Measurements from ENCODE around the gene HIVEP3. TPM values are rescaled to one million over a fixed set of nuclear protein-coding genes. Genes with fewer than 3 reads are reported as not detected.

Gene HIVEP3
- total RNA-seq, 1 experiment from 2014 or later, result 0.55 TPM

DNA sequence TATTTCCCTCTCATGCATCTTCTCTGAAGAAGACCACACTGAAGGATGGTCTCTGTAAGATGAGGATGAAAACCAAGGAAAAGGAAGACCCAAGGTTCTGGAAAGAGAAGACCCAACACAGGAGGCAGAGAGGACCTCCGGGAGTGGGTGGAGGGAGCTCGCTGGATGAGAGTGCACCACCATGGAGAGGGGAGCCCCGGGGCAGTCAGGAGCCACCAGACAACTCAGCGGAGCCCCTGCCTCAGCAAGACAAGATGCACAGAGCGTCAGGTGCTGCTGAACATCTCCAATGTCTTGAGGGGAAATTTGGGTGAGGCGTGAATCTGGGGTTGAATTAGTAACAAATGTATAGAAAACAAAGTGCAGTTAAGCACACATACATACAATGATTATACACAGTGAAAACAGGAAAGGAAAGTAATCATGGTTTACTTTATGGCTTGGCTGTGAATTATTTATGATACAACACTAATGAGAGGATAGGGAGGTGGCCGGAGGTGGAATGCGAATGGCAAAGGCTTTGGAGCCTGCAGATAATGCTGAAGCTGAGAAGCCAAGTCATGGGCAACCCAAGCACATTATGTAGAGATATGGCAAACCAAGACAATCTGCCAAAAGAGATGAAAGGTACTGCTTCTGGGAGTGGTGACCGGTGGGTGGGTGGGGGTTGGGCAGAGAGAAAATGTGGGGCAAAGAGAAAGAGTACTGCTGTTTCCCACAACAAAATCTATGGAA, 353.8 kb downstream of the HIVEP3 start:
- Mint-ChIP-seq H3K27me3 (ENCODE audit: low read depth) (no peaks in the 10 kb centered on the region; the same call in 1 of the 2 replicates), H3K4me1 (no peaks in the 10 kb centered on the region), H3K36me3 (no peaks in the 10 kb centered on the region), H3K9me3 (no peaks in the 10 kb centered on the region), H3K4me3 (no peak overlapping the region), H3K27ac (no peak overlapping the region)
- TF ChIP-seq ZBTB21 (CRISPR knock-in tag; IDR thresholded peaks at IDR 0.05; ENCODE audit: borderline replicate concordance) (no peak), ZNF396 (CRISPR knock-in tag; IDR thresholded peaks at IDR 0.05; ENCODE audit: borderline replicate concordance) (no peak), PRRX2 (CRISPR knock-in tag; IDR thresholded peaks at IDR 0.05) (no peak), ZNF423 (CRISPR knock-in tag; IDR thresholded peaks at IDR 0.05) (no peak), IRF2 (CRISPR knock-in tag; IDR thresholded peaks at IDR 0.05; ENCODE audit: borderline replicate concordance, low read depth) (no peak), GRHL2 (CRISPR knock-in tag; IDR thresholded peaks at IDR 0.05; ENCODE audit: insufficient replicate concordance, severe bottlenecking) (no peak), NR1H2 (CRISPR knock-in tag; IDR thresholded peaks at IDR 0.05) (no peak), USF1 (CRISPR knock-in tag; IDR thresholded peaks at IDR 0.05) (no peak), TEAD4 (CRISPR knock-in tag; IDR thresholded peaks at IDR 0.05) (no peak), ZSCAN18 (CRISPR knock-in tag; IDR thresholded peaks at IDR 0.05) (no peak)
- TF ChIP-seq, protein P1, sequence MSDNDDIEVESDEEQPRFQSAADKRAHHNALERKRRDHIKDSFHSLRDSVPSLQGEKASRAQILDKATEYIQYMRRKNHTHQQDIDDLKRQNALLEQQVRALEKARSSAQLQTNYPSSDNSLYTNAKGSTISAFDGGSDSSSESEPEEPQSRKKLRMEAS (CRISPR knock-in tag; IDR thresholded peaks at IDR 0.05), result no peak
- TF ChIP-seq, protein P2, sequence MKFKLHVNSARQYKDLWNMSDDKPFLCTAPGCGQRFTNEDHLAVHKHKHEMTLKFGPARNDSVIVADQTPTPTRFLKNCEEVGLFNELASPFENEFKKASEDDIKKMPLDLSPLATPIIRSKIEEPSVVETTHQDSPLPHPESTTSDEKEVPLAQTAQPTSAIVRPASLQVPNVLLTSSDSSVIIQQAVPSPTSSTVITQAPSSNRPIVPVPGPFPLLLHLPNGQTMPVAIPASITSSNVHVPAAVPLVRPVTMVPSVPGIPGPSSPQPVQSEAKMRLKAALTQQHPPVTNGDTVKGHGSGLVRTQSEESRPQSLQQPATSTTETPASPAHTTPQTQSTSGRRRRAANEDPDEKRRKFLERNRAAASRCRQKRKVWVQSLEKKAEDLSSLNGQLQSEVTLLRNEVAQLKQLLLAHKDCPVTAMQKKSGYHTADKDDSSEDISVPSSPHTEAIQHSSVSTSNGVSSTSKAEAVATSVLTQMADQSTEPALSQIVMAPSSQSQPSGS (CRISPR knock-in tag; IDR thresholded peaks at IDR 0.05; ENCODE audit: borderline replicate concordance, low read depth), result no peak
- TF ChIP-seq, protein P3, sequence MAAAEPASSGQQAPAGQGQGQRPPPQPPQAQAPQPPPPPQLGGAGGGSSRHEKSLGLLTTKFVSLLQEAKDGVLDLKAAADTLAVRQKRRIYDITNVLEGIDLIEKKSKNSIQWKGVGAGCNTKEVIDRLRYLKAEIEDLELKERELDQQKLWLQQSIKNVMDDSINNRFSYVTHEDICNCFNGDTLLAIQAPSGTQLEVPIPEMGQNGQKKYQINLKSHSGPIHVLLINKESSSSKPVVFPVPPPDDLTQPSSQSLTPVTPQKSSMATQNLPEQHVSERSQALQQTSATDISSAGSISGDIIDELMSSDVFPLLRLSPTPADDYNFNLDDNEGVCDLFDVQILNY (CRISPR knock-in tag; IDR thresholded peaks at IDR 0.05), result no peak
- TF ChIP-seq, protein P4, sequence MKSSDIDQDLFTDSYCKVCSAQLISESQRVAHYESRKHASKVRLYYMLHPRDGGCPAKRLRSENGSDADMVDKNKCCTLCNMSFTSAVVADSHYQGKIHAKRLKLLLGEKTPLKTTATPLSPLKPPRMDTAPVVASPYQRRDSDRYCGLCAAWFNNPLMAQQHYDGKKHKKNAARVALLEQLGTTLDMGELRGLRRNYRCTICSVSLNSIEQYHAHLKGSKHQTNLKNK (CRISPR knock-in tag; IDR thresholded peaks at IDR 0.05), result no peak
- CTCF ChIA-PET, result interaction anchor here (1.2 to 1.6 kb wide), 2 partner anchors 49 to 141 kb away, joined by 3 to 6 read pairs; no protein-coding TSS in a partner anchor
- POLR2A ChIA-PET, result no interaction called here
- ATAC-seq, result no peak
- no peak for DNase-seq (ENCODE audit: low spot score)

- no peaks in the 10 kb centered on the region for H3K36me3 Mint-ChIP-seq
- H3K27ac Mint-ChIP-seq, result no peak overlapping the region
- DNase-seq (ENCODE audit: low spot score), result no peak
- no peak for ATAC-seq
- no peaks in the 10 kb centered on the region for H3K9me3 Mint-ChIP-seq
- no peaks in the 10 kb centered on the region for H3K4me1 Mint-ChIP-seq
- ChIA-PET CTCF (interaction anchor here (1.0 kb wide), 1 partner anchor 11 kb away, joined by 4 read pairs; no protein-coding TSS in a partner anchor), POLR2A (no interaction called here)
- H3K4me3 Mint-ChIP-seq, result no peak overlapping the region
- H3K27me3 Mint-ChIP-seq (ENCODE audit: low read depth), result no peaks in the 10 kb centered on the region
- TF ChIP-seq RORB (CRISPR knock-in tag; IDR thresholded peaks at IDR 0.05) (no peak), ELF4 (CRISPR knock-in tag; IDR thresholded peaks at IDR 0.05; ENCODE audit: low read depth) (no peak), ZNF219 (CRISPR knock-in tag; IDR thresholded peaks at IDR 0.05; ENCODE audit: borderline replicate concordance) (no peak), NR2C2 (CRISPR knock-in tag; IDR thresholded peaks at IDR 0.05) (no peak), ATF1 (CRISPR knock-in tag; IDR thresholded peaks at IDR 0.05) (no peak), USF2 (CRISPR knock-in tag; IDR thresholded peaks at IDR 0.05) (no peak), KAT7 (CRISPR knock-in tag; IDR thresholded peaks at IDR 0.05; ENCODE audit: borderline replicate concordance) (no peak), FOXK1 (CRISPR knock-in tag; IDR thresholded peaks at IDR 0.05) (no peak)
- TF ChIP-seq, protein P5, sequence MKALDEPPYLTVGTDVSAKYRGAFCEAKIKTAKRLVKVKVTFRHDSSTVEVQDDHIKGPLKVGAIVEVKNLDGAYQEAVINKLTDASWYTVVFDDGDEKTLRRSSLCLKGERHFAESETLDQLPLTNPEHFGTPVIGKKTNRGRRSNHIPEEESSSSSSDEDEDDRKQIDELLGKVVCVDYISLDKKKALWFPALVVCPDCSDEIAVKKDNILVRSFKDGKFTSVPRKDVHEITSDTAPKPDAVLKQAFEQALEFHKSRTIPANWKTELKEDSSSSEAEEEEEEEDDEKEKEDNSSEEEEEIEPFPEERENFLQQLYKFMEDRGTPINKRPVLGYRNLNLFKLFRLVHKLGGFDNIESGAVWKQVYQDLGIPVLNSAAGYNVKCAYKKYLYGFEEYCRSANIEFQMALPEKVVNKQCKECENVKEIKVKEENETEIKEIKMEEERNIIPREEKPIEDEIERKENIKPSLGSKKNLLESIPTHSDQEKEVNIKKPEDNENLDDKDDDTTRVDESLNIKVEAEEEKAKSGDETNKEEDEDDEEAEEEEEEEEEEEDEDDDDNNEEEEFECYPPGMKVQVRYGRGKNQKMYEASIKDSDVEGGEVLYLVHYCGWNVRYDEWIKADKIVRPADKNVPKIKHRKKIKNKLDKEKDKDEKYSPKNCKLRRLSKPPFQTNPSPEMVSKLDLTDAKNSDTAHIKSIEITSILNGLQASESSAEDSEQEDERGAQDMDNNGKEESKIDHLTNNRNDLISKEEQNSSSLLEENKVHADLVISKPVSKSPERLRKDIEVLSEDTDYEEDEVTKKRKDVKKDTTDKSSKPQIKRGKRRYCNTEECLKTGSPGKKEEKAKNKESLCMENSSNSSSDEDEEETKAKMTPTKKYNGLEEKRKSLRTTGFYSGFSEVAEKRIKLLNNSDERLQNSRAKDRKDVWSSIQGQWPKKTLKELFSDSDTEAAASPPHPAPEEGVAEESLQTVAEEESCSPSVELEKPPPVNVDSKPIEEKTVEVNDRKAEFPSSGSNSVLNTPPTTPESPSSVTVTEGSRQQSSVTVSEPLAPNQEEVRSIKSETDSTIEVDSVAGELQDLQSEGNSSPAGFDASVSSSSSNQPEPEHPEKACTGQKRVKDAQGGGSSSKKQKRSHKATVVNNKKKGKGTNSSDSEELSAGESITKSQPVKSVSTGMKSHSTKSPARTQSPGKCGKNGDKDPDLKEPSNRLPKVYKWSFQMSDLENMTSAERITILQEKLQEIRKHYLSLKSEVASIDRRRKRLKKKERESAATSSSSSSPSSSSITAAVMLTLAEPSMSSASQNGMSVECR (CRISPR knock-in tag; IDR thresholded peaks at IDR 0.05; ENCODE audit: borderline replicate concordance), result no peak
These were observed 356.4 kb downstream of the HIVEP3 start for GRCh38 chr1:41562328-41562727.

All from WTC11 (cell line).